Measurements from ENCODE around the gene SPINK5.
"Not testable (repeated sequence)": the region's sequence is repeated elsewhere in the genome, so short reads cannot be mapped to it uniquely, and the experiment has no call there.

The SPINK5 gene, protein sequence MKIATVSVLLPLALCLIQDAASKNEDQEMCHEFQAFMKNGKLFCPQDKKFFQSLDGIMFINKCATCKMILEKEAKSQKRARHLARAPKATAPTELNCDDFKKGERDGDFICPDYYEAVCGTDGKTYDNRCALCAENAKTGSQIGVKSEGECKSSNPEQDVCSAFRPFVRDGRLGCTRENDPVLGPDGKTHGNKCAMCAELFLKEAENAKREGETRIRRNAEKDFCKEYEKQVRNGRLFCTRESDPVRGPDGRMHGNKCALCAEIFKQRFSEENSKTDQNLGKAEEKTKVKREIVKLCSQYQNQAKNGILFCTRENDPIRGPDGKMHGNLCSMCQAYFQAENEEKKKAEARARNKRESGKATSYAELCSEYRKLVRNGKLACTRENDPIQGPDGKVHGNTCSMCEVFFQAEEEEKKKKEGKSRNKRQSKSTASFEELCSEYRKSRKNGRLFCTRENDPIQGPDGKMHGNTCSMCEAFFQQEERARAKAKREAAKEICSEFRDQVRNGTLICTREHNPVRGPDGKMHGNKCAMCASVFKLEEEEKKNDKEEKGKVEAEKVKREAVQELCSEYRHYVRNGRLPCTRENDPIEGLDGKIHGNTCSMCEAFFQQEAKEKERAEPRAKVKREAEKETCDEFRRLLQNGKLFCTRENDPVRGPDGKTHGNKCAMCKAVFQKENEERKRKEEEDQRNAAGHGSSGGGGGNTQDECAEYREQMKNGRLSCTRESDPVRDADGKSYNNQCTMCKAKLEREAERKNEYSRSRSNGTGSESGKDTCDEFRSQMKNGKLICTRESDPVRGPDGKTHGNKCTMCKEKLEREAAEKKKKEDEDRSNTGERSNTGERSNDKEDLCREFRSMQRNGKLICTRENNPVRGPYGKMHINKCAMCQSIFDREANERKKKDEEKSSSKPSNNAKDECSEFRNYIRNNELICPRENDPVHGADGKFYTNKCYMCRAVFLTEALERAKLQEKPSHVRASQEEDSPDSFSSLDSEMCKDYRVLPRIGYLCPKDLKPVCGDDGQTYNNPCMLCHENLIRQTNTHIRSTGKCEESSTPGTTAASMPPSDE

DNA sequence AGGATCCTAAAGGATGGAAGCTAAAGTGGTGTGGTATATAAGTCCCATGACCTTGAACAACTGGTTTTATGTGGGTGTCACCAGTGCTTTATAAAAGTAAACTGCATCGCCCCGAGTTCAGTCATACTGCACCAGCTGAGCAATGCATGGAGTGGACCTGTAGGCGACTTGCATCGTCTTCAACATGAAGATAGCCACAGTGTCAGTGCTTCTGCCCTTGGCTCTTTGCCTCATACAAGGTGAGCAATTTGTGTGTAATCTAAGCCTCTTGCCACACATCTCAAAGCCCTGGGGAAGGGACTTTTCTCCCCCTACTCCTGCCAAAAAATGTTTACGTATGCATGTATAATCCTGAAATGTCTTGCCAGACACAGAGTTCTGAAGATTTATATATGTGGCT lies at the start of gene SPINK5:
Gene SPINK5 (plus strand): TSS at position 120 of the 400 bp plus-strand sequence. CDS start 65 bp downstream, at position 185.
- no peak for DNase-seq (ENCODE audit: low spot score)

DNA sequence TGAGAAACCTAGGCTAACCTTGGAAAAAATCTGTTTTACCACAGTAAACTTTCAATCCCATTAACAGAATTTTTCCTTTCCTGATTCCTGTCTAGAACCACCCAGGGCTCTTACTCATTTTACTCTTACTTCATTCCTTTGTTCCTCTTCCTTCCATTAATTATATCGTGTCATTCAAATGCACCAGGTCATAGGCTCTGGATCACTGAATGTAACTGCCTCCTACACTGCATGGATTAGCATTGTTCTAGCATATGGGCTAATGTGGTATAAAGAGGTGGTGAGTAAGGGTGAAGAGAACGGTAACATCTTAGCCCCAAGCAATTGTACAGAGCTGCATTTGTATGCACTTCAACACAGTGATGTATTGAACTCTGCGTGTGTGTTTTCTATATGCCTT lies 49.5 kb upstream of the SPINK5 start:
- DNase-seq (ENCODE audit: low spot score): no peak

DNA sequence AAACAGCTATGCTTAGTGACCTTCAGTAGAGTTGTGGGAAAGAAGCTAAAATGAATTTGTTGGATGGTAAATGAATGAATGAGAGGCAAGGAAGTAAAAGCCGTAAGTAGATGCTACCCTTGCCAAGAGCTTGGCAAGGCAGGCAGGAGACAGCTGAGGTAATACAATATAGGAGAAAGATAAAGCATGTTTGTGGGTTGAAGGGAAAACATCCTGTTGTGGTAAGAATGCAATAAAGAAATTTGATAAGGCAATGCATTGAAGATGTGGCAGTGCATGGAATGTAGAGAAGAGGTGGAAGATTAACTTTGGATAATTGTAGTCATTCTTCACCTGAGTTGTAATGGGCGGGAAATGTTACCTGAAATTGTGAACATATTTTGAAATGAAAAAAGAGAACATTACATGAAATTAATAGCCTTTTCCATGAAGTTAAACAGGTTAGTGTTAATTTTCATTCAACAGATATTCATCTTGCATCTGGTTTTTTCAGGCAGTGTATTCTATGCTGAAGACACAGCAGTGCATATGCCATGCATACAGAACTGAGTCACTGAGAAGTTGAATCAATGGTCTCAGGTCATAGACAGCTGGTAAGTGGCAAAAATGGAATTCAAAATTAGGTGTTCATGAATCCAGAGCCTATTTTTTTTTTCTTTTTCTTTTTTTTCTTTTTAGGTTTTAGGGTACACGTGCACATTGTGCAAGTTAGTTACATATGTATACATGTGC lies 43.4 kb upstream of the SPINK5 start:
- no peak for DNase-seq (ENCODE audit: low spot score)

DNA sequence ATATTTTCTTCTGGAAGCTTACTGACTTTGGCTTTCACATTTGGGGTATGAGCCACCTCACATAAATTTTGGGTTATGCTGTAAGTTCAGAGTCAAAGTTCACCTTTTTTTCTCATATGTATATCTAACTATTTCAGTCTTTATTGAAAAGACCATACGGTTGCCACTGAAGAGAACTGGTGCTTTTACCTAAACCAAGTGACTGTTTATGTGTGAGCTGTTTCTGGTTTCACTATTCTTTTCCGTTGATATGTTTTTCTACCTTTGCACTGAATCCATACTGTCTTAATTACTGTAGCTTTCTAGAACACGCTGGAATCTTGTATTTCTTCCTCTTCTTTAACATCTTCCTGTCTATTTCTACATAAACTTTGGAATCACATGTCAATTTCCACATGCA lies 36.3 kb upstream of the SPINK5 start:
- no peak for DNase-seq (ENCODE audit: low spot score)

- no peak for DNase-seq (ENCODE audit: low spot score)
These were observed 34.6 kb upstream of the SPINK5 start for GRCh38 chr5:148029131-148029530.

DNA sequence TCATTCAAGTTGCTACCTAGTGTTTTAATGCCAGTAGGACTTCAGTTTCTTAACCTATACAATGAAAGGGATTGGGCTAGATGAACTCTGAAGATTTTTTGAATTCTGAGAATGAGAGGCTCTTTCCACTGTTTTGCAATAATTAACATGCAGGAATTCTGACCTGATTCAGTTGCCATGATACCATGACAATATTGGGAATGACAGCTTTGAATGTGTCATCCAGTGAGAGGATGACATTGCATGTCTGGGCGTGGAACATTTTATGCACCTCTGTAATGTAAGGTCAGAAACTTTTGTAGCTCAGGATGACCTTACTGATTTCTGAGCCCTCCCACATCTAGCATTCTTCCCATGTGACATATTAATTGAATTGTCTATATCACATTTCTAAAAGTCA lies 30.6 kb upstream of the SPINK5 start:
- no peak for DNase-seq (ENCODE audit: low spot score)

- DNase-seq (ENCODE audit: low spot score): no peak
These were observed 28.1 kb upstream of the SPINK5 start for GRCh38 chr5:148035676-148036075.

DNA sequence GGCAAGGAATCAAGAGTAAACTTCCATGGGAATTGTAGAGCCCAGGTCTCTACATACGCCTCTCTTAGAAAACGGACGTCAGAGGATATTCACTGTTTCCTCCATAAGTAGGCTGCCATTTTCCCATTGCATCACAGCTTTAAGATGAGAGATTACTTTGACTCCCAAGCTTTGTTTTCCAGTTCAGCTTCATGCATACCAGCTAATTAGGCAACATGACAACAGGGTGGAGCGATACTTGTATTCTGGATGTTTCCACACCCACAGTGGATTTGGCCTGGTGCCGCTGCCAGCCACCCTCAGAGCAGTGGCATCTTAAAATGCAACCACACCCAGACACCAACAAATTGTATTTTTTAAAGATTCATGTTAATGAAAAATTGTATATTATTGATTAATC lies 20.9 kb upstream of the SPINK5 start:
- DNase-seq (ENCODE audit: low spot score): no peak

DNA sequence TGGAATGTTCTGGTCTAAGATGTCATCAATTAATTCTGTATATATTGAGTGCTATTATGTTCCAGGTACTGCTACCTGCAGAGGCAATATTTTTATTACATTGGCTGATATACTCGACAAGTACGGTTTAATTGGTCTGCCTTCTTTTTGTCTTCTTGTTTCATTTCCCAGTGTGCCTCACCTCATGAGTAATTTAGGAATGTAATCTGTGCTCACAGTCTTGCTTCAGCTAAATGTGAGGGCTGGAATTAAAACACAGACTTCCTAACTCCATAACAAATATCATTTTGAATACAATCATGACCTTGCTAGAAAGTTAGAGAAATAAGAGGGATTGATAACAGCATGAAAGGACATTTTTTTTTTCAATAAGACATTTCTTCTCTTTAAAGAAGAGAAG lies 20.1 kb upstream of the SPINK5 start:
- DNase-seq (ENCODE audit: low spot score): no peak

- DNase-seq (ENCODE audit: low spot score): not testable (repeated sequence)
These were observed 8.6 kb upstream of the SPINK5 start for GRCh38 chr5:148055160-148055559.

DNA sequence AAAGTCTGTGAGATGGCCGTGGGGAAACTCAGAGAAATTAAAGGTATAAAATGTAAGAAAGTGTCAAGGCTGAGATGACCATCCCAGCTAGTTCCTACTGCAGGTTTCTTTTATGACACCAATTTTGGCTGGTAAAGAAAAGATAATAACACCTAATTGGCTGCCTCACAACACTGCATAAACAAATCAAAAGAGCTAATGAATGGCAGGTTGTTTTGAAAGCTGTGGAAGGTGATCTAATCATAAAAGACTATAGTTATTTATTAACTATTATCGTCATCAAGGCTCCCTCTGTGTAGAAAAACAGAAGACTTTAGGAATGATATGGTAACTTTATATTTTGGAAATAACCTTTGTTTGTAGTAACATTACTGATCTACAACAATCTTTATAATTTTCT lies 3.5 kb upstream of the SPINK5 start:
- no peak for DNase-seq (ENCODE audit: low spot score)

- no peak for DNase-seq (ENCODE audit: low spot score)
These were observed 2.9 kb upstream of the SPINK5 start for GRCh38 chr5:148060881-148061280.

DNA sequence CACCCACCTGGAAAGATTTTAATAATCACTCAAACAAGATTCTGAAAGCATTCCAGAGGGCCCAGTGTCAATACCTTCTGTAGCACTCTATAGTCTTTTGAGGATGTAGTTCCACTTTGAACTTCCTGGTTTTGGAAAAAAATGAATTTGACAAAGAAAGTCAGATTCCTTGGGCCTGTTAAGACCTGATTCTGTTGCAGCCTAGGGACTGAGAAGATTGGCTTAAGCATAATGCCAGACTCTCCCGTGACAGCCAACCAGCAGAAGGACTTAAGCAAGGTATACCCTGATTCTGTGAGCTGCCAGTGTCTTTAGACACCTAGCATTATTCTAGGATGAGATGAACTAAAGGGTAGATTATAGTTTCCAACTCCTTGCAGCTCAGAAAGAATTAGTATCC lies 6.8 kb downstream of the SPINK5 start:
- no peak for DNase-seq (ENCODE audit: low spot score)

GRCh38 chr5:148072207-148072606 lies 8.4 kb downstream of the SPINK5 start:
- no peak for DNase-seq (ENCODE audit: low spot score)

DNA sequence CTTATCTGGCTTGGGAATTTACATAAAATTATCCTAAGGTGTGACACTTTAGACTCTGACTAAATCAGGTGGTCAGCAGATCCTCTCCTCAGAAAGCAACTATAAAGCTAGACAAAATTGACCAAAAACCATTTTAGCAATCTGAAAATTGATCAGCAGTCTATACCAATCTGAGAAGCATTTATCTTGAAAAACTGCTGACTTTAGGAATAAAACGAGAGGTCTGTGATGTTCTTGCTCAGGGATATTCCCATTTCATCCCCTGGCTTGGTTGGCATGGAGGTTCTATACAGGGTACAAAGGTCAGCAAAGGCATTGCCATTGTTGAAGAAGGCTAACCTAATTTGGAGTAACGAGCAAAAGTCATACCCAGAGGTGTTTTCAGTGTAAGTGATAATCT lies 11.7 kb downstream of the SPINK5 start:
- no peak for DNase-seq (ENCODE audit: low spot score)

DNA sequence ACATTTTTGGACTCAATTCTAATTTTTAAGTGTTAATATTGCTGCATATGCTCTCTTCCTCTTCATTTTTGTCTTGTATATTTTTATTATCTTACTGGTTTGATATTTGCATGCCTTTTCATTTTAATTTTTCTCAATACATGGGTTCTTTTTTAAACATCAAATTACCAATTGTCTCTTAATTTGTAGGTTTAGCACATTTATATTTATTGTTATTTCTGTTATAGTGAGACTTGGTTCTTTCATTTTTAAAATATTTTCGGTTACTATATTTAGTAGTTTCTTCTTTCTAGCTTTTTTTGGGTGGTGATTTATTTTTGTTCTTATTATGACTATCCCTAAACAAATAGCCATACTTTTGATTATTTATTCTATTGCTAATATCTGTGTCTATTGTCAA lies 19.4 kb downstream of the SPINK5 start:
- DNase-seq (ENCODE audit: low spot score): no peak

GRCh38 chr5:148084269-148084668 lies 20.5 kb downstream of the SPINK5 start:
- DNase-seq (ENCODE audit: low spot score): no peak

- no peak for DNase-seq (ENCODE audit: low spot score)
These were observed 21.5 kb downstream of the SPINK5 start for GRCh38 chr5:148085310-148085709.

- no peak for DNase-seq (ENCODE audit: low spot score)
These were observed 22.4 kb downstream of the SPINK5 start for GRCh38 chr5:148085977-148086705.

GRCh38 chr5:148090146-148090772 lies 26.5 kb downstream of the SPINK5 start:
- DNase-seq (ENCODE audit: low spot score): no peak

GRCh38 chr5:148090773-148091250 lies 27.0 kb downstream of the SPINK5 start:
- DNase-seq (ENCODE audit: low spot score): no peak

Data from CD4-positive, alpha-beta T cell treated with Interleukin-15 for 4 hours (primary cell).